ENCODE results near the gene MBLAC1.
A peak's percentile ranks its signal among the peaks of the same experiment; 100 is the strongest.

MBLAC1 gene

DNA sequence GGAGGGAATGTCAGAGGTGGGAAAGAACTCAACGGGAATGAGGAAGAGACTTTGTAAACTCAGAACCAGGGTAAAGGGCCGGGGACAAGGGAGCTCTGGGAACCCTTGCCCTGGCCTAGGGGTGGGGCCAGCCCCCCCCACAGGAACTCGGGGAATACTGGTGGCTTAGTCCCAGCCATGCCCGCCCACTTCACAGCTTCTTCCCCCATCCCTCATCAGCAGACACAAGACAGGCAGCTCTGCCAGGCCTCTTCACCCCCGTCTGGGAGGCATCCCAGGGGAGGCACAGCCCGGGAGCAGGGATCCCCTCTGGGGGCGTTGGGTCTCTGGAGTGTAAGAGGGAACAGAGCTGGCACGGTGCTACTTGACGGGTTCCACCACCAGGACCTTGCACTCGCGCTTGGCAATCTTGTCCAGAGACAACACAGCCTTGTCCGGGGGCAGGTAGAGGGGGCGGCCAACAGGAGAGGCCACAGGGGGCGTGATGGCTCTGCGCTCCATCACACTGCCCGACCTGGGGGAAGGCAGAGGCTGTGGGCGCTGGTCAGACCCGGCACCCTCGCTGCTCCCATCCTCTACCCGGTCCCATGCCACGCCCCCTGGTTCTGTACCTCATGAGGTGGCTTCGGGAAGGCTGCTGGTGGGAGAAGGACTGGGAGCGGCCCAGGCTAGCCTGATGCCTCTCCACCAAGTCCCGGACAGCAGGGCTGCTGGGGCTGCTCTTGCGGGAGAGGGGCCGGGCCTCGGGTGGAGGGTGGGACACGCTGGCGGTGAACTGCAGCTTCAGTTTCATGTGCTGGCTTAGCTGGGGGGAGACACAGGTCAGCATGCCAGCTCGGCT is 28.1 kb downstream of the MBLAC1 start:
- no peak for DNase-seq

DNA sequence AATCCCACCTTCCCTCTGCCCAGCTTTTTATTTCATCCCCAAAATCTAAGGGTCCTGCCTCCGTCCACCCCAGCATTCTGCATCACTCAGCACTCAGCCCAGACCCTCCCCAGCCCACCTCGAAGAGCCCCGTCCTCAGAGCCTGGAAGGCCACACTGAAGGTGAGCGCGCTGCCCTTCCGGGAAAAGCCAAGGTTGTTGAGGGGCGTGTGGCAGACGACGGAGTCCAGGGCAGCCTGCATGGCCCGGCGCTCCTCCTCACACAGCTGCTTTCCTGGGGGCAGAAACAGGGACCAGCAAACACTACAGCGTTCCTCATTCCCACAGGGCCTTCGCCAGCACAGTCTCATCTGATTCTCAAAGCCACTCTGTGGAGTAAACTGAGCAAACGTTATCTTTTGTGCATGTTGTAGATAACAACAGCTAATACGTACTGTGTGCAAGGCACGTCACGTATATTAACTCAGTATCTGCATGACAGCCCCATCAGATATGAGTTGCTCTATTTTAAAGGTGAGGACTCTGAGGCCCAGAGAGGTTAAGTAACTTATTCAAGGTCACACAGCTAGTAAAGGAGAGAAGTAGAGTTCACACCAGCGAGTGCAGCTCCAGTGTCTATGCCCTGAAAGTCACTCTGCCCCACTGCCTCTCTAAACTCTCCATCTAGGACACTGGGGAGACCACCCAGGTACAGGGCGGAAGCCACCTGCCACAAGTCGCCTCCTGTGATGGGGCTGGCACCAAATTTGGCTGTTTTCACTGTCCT is 29.0 kb downstream of the MBLAC1 start:
- no peak for DNase-seq

DNA sequence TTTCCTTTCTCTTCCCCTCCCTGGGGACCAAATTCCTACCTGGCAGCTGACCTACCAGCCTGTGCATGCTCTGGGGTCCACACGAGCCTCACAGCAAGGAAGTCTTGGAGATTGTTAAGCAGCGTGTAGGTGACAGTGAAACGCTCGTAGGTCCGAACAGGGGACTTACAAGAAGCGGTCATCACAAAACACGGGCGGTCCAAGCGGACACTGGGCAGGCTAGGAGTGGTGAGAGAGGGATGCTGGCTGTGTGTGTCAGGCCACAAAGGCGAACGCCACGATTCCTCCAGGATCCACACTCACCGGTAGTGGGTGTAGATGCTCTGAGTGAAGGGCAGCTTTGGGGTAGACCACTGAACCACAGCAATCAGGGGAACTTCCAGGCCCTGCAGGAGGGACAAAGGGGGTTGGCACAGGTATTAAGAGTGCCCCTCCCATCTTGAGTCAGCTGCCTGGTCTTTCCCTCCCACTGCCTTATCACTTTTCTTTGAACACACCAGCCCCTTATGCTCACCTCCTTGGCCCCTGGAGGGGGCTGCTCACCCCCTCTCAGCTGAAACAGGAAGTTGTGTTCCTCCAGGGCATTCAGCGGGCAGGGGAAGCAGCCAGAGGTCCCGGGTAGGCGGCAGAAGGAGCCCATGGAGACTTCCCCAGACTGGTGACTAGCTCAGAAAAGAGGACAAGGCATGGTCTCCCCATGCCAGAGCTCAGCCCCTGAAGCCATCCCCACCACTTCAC is 29.7 kb downstream of the MBLAC1 start:
- no peak for DNase-seq

DNA sequence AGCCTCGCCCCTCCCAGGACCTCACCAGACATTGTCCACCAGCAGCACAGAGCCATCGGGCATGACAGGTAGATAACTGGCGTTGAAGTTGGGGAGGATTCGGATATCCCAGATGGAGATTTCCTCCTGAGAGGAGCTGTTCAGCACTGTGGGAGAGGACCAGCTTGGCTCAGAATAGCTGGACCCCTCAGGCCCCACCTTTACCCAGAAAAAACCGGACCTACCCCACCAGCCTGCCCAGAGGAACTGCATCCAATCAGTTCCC is 30.2 kb downstream of the MBLAC1 start:
- no peak for DNase-seq

DNA sequence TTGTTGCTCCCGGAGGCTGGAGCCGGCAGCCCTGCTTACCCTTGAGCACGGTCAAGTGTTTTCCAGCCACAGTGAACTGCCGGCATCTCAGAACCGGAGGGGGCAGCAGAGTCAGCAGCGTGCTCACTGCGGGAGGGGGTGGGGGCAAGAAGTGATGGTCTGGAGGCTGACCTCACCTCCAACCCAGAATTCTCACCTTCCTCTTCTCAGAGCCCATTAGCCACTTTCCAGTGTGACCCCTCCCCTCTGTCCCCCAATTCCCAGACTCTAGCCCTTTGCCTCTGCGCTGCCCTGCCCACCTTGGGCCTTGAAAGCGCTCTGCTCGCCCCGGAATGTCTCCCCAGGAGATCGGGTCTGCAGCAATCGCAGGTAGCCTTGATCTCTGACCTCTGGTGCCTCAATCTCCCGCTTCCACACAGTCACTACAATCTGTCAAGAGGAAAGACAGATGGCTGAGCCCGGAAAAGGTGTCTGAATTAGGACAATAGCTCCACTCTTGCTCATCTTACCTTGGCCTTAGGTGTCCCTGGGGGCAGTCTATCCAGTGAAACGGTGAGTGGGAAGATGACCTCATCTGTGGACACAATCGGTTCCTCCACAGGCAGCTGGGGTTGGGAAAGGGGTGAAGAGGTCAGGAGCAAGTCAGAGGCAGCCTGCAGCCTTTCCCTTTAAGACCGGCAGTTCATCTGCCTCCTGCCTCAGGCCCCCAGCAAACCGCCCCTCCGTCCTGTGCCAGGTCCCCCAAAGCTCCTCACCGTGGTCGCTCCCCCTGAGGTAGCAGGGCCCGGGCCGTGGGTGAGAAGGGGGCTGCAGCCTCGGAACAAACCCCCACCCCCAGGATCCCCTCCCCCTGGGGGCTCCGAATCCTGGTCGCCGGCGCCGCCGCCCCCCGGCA is 30.8 kb downstream of the MBLAC1 start:
- DNase-seq, result no peak

DNA sequence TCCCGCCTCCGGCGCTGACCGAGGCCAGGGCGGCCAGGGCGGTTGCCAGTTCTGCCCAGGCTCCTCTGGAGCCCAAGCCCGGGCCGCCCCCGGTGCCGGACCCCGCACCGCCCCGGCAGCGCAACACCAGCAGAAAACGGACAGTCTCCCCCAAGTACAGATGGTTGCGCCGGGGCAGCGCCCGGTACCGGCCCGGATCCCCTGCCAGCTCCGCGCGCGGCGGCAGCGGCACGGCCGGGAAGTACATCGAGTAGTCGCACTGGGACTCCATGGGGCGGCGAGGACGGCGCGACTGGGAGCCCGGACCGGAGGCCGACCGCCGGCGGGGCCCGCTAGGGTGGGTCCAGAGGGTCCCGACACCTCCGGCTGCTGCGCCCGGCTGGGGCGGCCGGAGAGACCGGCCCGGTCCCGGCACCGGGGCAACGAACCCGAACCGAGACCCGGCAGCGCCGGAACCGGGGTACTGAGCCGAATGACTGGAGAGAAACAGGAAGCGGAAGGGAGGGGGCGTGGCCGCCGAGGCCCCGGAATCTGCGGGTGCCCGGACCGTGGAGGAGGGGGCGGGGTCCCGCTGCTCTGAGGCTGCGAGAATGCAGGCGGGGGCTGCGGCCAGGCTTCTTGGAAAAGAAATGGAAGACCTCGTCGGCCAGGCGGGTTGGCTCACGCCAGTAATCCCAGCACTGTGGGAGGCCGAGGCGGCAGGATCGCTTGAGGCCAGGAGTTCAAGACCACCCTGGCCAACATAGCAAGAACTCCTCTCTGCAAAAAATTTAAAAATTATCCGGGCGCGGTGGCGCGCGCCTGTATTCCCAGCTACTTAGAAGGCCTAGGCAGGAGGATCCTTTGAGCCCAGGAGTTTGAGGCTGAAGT is 31.7 kb downstream of the MBLAC1 start, which contains the start of gene TRAPPC14:
Gene TRAPPC14 (minus strand): TSS at position 495 of the 870 bp plus-strand sequence. CDS start 224 bp downstream, at position 271.
- peak; percentile 52 for DNase-seq

DNA sequence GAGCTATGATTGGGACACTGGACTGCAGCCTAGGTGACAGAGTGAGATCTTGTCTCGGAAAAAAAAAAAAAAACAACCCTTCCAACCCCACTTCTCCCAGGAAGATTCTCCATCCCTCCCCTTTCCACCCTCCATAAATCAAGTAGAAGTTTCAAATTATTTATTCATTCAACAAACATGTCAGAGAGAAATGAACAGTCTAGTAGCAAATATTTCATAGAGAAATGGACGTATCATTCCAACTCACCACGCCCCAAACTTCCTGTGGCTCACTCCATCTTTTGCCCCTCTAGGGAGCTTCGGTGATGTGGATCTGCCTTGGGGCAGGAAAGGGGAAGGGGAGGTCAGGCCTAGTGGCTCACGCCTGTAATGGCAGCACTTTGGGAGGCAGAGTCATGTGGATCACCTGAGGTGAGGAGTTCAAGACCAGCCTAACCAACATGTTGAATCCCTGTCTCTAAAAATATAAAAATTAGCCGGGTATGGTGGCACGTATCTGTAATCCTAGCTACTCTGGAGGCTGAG is 32.4 kb downstream of the MBLAC1 start:
- no peak for DNase-seq

DNA sequence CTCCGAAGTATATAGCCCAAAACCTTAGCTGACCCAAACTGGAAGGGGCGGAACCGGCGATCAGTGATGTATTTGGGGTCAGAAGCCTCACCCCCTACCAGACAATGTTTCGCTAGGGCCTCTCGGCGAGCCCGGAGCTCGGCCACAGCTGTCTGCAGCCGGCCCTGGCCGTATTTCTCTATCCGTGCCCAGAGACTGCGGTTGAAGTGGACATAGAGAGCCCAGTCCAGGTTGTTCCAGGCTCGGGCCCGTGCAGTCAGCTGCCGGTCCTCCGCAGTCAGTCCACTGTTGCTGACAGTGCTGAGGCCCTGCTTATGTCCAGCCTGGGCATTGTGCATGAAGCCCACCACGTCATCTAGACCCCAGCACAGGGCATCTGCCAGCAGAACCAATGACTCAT is 33.3 kb downstream of the MBLAC1 start:
- DNase-seq, result no peak

DNA sequence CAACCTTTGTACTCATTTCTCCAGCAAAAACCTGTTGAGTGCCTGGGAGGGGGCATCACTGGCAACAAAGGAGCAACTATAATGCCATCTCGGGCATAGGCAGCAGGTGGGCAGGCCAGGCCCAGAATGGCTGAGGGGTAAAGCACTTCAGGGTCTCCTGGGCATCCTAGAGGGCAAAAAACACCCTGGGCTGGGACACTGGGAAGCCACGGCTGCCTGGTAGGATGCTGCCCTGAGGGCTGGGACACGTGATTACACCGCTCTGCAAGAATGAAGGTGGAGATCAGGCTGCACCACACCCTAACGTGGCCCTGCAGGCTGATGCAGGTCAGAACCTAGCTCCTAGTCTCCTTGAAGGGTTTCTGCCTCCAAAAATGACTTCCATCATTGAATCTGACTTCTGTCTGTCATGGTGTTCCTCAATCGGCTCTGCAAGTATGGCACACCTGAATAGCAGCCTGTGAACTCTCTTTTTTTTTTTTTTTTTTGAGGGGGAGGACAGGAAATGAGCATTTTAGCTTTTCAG is 36.3 kb downstream of the MBLAC1 start:
- DNase-seq, result no peak

DNA sequence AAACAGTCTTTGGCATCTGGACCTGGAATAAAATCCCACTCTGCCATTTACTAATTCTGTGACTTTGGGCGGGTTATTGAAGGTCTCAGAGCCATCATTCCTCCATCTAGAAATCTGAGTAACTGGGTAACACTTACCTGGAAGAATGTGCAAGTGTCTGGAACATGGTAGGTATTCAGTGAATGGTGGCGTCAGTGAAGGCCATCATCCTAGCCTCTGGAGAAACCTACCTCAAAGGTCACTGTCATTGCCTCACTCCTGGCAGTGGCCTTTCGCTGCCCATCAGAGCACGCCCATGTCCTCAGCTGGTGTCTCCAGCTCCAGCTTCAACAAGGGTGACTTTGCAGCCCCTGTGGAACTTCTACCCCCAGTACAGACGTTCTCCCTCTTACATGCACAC is 37.1 kb downstream of the MBLAC1 start:
- DNase-seq, result no peak

DNA sequence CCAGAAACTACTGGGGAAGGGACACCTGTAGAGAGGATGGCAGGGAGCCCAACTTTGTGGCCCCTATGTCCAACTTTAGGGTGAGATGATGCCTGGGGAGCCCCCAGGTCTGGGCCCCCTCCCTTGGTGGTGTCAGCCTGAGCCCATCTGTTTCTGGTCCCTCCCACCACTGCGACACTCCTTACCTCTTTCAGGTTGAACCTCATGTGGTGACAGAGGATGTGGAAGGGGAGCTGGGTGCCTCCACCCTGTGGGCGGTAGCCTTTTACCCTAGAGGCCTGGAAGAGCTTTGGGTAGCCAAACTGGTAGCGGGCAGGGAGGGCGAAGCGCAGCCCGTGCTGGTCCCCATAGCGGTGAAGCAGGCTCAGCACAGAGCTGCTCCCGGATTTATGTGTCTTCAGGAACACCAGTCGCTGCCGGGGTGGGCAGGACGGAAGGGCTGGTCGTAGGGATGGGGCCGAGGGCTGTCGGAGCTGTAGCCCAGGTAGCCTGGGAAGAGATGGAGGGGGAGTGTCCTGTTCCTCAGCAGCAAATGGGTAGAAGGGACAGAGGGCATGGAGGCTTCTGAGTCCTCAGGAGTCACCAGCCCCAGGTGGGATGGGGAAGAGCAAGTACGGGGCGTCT is 39.7 kb downstream of the MBLAC1 start:
- no peak for DNase-seq

DNA sequence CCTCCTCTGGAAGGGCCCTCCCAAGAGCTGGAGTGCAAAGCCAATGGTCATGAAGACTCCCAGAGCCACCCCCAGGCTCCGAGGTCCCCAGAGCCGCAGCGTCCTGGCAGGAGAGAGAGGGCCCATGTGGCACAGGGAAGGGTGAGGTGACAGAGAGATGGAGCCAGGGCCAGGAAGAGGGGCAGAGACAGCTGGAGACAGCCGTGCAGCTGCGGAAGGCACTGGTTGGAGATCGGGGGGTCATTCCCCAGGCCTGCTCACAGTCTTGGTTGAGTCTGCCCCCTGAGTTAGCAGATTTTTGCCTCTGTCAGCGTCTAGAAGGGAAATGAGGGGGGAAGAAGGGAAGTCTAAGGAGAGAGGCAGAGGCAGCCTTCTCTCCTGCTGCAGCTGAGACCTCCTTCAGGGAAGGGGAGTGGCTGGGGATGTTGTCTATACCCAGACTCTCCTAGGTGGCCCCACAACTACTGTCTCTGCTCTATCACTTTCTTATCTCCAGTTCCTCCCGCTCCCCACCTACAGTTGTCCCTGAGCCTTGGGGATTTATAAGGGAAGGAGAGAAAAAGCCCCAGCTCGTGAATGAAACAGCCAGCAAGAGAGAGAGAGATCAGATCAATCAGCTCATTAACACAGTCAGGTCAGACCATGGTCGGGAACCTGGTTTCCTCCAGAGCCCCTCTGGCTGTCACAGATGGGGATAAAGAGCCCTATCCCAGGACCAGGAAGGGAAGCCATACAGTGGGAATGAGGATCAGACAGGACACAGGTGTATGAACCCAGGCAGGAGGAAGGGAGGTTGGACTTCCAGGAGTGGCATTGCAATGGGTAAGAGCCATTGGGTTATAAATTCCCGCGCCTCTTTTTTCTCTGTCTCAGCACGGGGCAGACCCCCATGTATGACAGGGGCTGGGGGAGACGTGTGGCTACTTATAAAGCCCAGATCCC is 40.5 kb downstream of the MBLAC1 start:
- DNase-seq, result no peak

DNA sequence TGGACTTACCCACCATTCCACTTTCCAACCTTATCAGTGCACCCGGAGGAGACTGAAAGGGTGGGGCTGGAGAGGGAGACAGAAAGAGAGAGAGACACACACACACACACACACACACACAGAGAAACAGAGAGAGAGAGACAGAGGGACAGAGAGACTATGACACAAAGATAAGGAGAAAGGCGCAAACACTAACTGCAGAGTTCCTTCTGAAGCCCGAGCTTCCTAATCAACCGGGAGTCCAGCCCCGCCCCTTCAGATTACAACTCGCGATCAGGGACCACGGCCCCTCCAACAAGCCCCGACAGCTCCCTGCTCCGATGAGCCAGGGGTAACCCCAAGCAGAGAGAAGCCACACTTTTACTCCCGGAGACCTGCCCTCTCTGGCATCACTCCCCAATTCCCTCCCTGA is 41.2 kb downstream of the MBLAC1 start:
- no peak for DNase-seq

DNA sequence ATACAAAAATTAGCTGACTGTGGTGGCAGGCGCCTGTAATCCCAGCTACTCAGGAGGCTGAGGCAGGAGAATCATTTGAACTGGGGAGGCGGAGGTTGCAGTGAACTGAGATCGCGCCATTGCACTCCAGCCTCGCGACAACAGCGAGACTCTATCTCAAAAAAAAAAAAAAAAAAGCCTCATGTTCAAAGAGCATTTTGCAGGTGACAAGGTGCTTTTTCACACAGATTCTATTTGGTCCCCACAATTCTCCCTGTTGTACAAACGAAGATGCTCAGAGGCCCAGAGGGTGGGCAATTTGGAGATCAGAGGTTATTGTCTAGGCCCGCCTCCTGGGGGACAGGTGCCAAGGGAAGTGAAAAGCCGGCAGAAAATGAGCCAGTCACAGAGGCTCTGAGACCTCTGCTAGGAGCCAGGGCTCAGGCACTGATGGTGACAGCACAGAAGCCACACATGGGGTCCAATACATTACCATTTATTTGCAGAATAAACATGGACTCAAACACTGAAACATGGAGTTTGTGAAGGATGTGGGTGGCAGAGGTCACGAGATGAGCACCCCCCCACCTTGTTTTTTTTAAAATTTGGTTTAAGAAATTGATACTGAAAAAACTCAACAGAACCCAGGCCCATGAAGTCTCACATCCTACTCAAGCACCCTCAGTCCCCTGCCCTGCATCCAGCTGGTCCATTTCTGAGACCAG is 42.5 kb downstream of the MBLAC1 start:
- DNase-seq, result no peak

DNA sequence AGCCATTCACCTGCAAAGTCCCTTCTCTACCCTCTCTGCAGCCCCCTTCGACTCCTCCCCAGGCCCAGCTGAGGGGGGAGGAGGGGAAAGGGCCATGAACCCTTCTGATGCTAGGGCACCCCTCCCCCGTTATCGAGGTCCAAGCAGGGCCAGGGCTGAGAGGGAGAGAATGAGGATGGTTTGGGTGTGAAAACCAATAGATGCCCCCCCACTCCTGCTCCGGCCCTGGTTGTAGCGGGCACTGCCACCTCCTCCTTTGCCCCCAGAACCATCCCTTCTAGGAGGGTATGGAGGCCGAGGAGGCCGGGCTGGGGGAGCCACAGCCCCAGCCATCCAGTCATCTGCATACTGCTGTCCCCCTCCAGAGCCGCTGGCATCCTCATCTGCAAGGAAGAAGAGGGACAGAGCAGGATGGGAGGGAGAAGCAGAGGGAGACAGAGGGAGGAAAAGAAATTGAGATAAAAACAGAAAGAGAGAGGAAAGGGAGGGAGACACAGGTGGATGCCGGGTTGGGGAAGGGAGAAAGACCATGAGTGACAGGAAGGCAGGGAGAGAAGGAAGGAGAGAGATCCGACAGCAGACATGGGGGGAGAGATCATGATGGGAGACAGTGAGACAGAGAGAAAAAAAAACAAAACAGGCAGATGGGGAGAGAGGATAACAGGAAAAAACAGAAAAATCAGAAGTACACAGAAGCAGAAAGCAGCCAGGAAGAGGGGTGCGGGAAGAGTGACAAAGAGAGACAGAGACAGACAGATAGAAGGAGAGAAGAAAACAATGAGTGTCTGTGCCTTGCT is 43.5 kb downstream of the MBLAC1 start:
- DNase-seq, result no peak

DNA sequence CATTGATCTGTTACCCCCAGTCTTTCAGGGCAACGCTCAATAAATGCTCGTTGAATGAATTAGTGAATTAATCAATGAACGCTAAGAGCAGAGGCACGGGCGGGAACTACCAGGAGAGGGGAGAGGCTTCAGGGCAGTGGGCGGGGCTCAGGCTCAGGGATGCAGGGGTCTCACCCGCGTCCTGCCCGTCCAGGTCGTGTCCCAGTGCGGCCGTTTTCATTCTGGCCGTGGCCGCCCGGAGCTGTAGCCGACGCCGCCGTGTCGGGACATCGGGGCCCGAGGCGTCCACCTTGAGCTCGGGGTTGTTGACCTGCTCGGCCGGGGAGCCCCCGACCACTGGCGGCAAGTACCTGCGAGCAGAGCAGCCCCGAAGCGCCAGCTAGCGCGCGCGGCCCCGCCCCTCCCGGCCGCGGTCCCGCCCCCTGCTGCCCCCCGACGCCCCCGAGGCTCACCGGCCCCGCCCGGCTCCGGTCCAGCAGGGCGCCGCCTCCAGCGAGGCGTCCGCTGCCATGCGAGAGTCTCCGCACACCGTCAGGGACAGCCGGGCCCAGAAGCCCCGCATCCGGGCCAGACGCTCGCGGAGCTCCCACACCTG is 44.4 kb downstream of the MBLAC1 start:
- DNase-seq, result no peak

DNA sequence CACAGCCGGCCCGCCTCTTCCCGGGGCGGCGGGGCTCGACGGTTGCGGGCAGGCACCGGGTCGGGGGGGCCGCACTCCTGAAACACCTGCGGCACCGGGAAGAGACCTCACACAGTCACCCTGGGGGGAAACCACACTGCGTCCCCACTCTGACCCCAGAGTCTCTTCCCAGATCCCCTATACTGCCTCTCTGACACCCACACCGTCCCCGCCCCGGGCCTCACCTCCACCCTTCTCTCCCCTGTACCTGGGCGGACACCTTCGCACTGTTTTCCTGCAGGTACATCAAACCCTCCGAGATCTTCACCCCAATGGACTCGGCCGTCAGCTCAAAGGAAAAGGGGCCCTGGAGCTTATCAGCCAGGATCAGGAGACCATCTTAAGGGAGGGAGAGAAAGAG is 45.1 kb downstream of the MBLAC1 start:
- no peak for DNase-seq
